ENCODE results near the gene PRPF6.

GRCh38 chr20:64062596-64063388 is 81.9 kb downstream of the PRPF6 start, which contains the start of gene TCEA2:
- TF ChIP-seq EZH2 (IDR thresholded peaks at IDR 0.05; ENCODE audit: insufficient read depth, poor library complexity, severe bottlenecking): no peak
- TF ChIP-seq EZH2phosphoT487 (IDR thresholded peaks at IDR 0.05; ENCODE audit: insufficient read depth, low read depth): no peak
